Posterior cingulate gyrus (tissue), 11 donors: Measurements from ENCODE around the gene ANAPC15.

Source experiments
- DNase-seq, 10 donors: peaks; one replicate each; pipeline versions ENCODE4 v3.0.0 to v3.0.0-alpha.2; 2020 to 2021; ENCODE audit warnings: mixed read lengths in 3 of 10
- intact Hi-C: fragments of 100-400 bp; cut with DNase I; formaldehyde crosslinking; loops from one replicate; pipeline ENCODE4 v1.15.1; 2023

ANAPC15 gene

GRCh38 chr11:72127923-72128322, 15.4 kb upstream of the ANAPC15 start:
- intact Hi-C loops, result no loop called here
- no peak for DNase-seq

DNA sequence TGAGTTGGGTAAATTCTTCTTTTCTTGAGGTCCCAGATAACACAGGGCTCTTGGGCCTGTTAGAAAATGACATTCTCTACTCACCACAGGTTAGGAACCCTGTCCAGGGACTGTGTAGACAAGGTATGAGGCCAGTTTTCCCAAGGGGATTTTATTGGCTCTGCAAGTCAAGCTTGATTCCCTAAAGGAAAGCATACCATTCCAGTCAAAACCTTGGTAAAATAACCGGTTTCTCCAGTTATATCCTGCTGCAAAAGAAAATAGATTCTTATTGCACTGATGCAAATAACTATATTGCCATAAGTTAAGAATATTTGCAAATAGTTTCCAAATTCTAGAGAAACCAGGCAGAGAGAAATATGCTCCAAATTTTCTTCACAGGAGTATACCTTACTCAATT, 13.5 kb upstream of the ANAPC15 start:
- intact Hi-C loops, result no loop called here
- no peak for DNase-seq

DNA sequence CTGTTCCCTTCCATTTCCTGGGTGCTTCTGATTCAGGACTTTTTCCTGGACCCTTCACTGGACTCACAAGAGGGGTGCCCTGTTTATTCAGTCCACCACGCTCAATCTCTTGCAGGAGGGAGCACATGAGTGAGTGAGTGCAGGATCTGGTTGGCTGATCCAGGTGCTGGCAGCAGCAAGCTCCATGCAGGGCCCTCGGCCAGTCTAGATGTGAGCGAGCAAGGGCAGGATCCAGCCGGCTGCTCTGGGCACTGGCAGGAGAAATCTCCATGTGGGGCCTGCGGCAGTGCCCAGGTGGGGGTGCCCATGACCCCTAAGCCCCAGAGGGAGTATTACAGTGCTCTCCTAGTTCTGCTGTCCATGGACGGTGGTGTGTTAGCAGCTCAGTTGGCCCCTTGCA, 11.6 kb upstream of the ANAPC15 start:
- DNase-seq, result no peak
- intact Hi-C loops, result no loop called here

DNA sequence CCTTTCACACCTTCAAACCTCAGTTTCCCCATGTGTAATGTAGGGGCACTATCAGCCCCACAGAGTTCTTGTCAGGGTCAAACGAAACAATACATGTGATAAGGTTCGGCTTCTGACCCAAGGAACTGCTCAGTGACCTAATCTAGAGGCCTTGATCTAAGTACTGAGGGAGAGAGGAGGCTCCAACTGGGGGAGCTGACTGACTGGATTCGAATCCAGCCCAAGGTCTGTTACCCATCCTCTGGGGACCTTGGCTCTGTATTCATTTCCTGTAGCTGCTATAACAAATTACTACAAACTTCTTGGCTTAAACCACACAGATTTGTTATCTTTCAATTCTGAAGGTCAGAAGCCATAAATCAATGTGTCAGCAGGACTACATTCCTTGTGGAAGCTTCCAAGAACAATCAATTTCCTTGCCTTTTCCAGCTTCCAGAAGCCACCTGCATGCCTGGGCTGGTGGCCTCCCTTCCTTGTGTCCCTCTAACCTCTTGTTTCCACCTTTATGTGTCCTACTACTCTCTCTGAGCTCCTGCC, 10.7 kb upstream of the ANAPC15 start:
- DNase-seq, result no peak
- intact Hi-C loops, result no loop called here

GRCh38 chr11:72122607-72123006, 10.1 kb upstream of the ANAPC15 start:
- DNase-seq, result no peak
- intact Hi-C loops, result no loop called here

GRCh38 chr11:72120930-72121329, 8.4 kb upstream of the ANAPC15 start:
- intact Hi-C loops, result no loop called here
- no peak for DNase-seq

DNA sequence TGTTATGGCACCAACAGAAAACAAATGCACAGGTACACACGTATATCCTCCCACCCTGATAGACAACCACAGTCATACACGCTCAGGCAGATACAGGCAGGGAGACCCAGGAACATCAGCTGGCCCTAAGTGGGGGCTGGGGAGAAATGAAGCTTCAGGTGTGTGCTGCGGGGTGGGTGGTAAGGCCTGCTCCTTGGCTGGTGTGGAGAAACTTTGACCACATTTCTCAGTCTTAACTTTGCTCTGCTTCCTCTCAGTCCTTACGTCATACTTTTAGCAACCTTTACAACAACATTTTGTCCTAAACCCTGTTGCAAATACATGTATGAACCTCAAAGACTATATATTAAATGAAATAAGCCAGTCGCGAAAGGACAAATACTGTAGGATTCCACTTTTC, 6.7 kb upstream of the ANAPC15 start:
- intact Hi-C loops, result loop anchor here (10.0 kb wide), 1 partner anchor 106 kb away; the partner anchor contains the start of gene INPPL1
- DNase-seq, result no peak

GRCh38 chr11:72116019-72116755, 3.7 kb upstream of the ANAPC15 start:
- no peak for DNase-seq
- intact Hi-C loops, result loop anchor here (10.0 kb wide), 1 partner anchor 109 kb away; the partner anchor contains the start of gene INPPL1

- intact Hi-C loops, result loop anchor here (10.0 kb wide), 1 partner anchor 110 kb away; the partner anchor contains the start of gene INPPL1
- DNase-seq, result no peak
Observed at GRCh38 chr11:72114570-72114969, 2.1 kb upstream of the ANAPC15 start.

DNA sequence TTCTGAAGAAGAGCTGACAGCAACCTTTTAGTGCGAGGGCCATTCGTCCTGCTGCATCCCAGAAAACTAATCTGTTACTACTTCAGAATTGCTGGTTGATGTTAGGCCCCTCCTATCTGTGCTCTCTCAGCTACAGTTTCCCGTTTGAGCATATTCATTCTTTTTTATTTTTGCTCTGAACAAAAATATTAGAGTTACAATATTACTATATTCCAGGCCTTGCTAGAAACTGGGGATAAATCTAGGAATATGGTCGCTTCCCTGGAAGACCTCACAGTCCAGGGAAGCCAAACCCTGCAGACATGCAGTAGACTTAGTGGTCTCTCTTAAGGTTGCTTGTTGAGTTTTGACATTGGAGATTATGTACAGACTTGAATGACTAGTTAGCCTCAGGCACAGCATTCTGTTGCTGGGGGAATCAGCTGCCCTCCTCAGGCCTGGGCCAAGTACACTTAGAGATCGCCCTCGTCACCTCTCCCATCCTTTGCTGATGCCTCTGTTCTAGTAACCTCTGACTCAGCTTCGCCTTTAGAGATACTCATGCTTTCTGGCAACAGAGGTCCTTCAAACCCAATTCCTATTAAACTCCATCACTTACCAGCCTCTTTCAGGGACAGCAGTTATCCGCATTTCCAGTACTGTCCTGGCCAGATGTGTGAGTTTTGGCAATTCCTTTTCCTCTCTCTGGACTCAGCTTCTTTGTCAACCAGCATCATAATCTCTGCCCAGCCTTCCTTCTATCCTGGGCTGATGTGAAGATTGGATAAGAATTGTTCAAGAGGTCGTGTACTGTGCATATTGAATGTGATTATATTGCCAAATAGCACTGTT, 698 bp upstream of the ANAPC15 start:
- no peak for DNase-seq
- intact Hi-C loops, result loop anchor here (1.0 to 10.0 kb wide), 2 partner anchors 10 to 112 kb away; partner anchors contain the start of genes INPPL1 and LAMTOR1

- no peak for DNase-seq
- intact Hi-C loops, result loop anchor here (1.0 to 10.0 kb wide), 2 partner anchors 8 to 113 kb away; partner anchors contain the start of genes INPPL1 and LAMTOR1
Observed at GRCh38 chr11:72111300-72112142, 974 bp downstream of the ANAPC15 start.

DNA sequence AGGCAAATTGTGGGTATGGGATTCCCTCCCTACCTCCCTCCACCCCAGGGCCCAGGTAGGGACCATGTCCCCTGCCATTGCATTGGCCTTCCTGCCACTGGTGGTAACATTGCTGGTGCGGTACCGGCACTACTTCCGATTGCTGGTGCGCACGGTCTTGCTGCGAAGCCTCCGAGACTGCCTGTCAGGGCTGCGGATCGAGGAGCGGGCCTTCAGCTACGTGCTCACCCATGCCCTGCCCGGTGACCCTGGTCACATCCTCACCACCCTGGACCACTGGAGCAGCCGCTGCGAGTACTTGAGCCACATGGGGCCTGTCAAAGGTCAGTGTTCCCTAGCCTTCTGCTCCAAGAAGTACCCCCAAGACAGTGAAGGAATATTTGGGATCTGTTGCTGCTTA, 6.6 kb downstream of the ANAPC15 start, which contains the start of gene TOMT:
Gene TOMT, plus strand, starts transcription at position 37 of the 400 bp plus-strand sequence. Its CDS starts 28 bp downstream, at position 65.
- intact Hi-C loops, result no loop called here
- no peak for DNase-seq

GRCh38 chr11:72103754-72104167, 8.7 kb downstream of the ANAPC15 start:
- no peak for DNase-seq
- intact Hi-C loops, result loop anchor here (1.0 to 5.0 kb wide), 3 partner anchors 9 to 176 kb away; partner anchors contain the start of genes ANAPC15, LRRC51, NUMA1 and RNF121

- intact Hi-C loops, result loop anchor here (1.0 to 5.0 kb wide), 3 partner anchors 9 to 176 kb away; partner anchors contain the start of genes ANAPC15, LRRC51, NUMA1 and RNF121
- peak; percentile 97 to 100 (median 99) for DNase-seq
Observed at GRCh38 chr11:72102946-72103753, 9.3 kb downstream of the ANAPC15 start, which contains the start of gene LAMTOR1. Gene LAMTOR1 (minus strand): TSS chr11:72103297. CDS start chr11:72103224, 73 bp downstream.

DNA sequence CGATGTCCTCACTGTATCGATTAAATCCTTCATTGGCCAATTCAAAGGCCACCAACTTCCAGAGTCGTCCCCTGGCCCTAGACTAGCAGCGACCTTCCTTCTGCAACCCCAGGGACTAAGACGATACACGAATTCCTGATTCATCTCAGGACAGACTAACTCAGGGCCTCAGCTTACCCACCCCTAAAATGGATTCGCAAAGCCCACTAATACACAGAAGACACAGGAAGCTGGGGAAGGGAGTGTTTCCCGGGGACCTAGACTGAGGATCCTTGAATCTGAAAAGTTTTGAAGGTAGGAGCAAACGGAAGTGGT, 9.9 kb downstream of the ANAPC15 start:
- intact Hi-C loops, result loop anchor here (5.0 kb wide), 1 partner anchor 175 kb away; the partner anchor contains the start of genes RNF121 and XNDC1N

DNA sequence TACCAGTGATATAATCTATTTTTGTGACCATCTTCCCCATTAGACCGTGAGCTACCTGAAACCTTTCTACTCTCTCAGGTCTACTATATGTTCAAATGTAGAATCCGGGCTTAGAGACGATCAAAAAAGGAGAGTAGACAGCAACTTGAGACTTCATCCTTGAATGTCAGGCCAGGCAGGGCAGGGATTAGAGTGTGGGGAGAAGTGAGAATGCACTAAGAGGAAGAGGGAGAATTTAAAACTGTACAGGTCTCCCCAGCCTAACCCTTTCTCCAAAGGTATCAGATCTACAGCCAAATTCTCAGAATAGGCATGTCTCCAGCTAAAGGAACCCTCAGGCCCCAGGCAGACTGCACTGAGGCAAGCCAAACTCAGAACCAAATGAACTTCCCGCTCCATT, 10.3 kb downstream of the ANAPC15 start:
- intact Hi-C loops, result loop anchor here (5.0 kb wide), 1 partner anchor 175 kb away; the partner anchor contains the start of genes RNF121 and XNDC1N
- DNase-seq, result peak in 1 of 10 donors; percentile 9

More for the DNA sequence above, 9.9 kb downstream of the ANAPC15 start:
- no peak for DNase-seq

DNA sequence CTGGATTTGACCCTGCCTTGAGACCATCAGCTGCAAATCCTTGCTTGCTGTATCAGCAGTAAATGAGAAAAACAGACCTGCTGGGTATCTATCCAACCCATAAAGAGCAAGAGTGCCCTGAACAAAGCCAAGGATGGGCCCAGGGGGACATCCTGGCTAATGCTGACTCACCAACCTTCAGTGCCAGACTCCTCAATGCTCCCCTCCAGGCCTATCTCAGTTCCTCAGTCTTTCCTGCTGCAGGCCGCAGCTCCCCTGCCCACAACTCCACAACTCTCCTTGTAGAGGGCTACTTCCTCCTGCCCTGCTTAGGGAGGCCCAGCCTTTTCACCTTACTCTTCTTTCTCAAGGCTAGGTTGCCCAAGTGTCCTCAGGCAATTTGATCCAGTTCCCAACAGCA, 12.0 kb downstream of the ANAPC15 start:
- intact Hi-C loops, result loop anchor here (5.0 kb wide), 1 partner anchor 173 kb away; the partner anchor contains the start of genes RNF121 and XNDC1N
- no peak for DNase-seq

DNA sequence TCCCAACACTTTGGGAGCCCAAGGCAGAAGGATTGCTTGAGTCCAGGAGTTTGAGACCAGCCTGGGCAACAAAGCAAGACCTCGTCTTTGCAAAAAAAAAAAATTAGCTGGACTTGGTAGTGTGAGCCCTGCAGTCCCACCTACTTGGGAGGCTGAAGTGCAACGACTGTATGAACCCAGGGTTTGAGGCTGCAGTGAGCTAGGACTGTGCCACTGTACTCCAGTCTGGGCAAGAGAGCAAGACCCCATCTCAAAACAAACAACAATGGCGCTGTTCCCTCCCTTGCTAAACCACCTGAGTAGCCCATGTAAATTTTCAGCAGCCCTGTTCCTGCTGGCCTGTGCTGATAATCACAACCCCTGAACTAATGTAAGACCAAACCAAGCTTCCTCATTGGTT, 12.5 kb downstream of the ANAPC15 start:
- peak in 1 of 10 donors; percentile 4 for DNase-seq
- intact Hi-C loops, result loop anchor here (5.0 kb wide), 1 partner anchor 173 kb away; the partner anchor contains the start of genes RNF121 and XNDC1N

- no peak for DNase-seq
- intact Hi-C loops, result no loop called here
Observed at GRCh38 chr11:72098741-72099140, 13.8 kb downstream of the ANAPC15 start.
